ENCODE measurements around the gene SUDS3.

Gene SUDS3

GRCh38 chr12:118432812-118433545, 56.6 kb downstream of the SUDS3 start:
- Mint-ChIP-seq H3K27me3 (no peaks in the 10 kb centered on the region), H3K9me3 (peaks cover 6% of the 10 kb centered on the region), H3K36me3 (ENCODE audit: low read depth) (peaks cover 1% of the 10 kb centered on the region), H3K4me3 (no peak overlapping the region), H3K4me1 (no peaks in the 10 kb centered on the region), H3K27ac (no peak overlapping the region)
- DNase-seq (no peak), ATAC-seq (no peak)

DNA sequence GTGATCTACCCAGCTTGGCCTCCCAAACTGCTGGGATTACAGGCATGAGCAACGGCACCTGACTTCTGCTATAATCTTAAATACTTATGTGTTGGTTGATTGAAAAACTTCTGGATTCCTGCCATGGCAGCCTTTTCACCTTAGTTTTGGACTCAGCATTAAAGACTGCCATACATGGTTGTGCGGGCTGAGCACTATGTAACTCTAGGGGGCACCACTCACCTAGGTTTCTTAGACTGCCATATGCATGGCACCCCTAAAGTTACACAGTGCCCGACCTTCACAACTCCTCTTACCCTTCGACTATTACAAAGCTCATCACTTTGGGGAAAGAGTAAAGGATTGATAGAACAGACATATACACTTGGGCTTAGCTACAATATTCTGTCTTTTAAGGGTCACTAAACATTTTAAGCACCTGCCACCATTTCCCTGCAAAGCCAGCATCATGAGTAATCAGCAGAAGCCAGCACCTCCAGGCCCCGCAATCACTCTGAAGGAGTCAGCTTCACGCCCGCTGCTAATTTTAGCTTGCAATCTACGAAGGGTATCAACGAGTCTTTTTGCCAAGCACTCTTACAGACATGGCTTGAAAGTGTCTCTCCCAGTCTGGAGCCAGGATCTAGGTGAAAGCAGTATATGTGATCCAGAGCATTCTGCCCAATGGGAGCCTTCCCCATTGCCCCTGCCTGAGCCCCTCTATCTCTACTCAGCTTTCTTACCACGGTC, 59.8 kb downstream of the SUDS3 start:
- Mint-ChIP-seq H3K4me1 (no peaks in the 10 kb centered on the region), H3K36me3 (ENCODE audit: low read depth) (peaks cover 1% of the 10 kb centered on the region), H3K9me3 (peaks cover 6% of the 10 kb centered on the region), H3K4me3 (no peak overlapping the region), H3K27ac (no peak overlapping the region), H3K27me3 (peaks cover 6% of the 10 kb centered on the region)
- no peak for DNase-seq
- no peak for ATAC-seq

GRCh38 chr12:118436986-118437385, 60.6 kb downstream of the SUDS3 start:
- Mint-ChIP-seq H3K4me3 (no peak overlapping the region), H3K27me3 (peaks cover 12% of the 10 kb centered on the region), H3K9me3 (peaks cover 6% of the 10 kb centered on the region), H3K27ac (no peak overlapping the region), H3K4me1 (no peaks in the 10 kb centered on the region), H3K36me3 (ENCODE audit: low read depth) (peaks cover 1% of the 10 kb centered on the region)
- DNase-seq, result no peak
- ATAC-seq, result no peak

GRCh38 chr12:118439068-118439467, 62.7 kb downstream of the SUDS3 start:
- Mint-ChIP-seq H3K36me3 (ENCODE audit: low read depth) (no peaks in the 10 kb centered on the region), H3K4me1 (no peaks in the 10 kb centered on the region), H3K27me3 (peaks cover 20% of the 10 kb centered on the region), H3K27ac (no peak overlapping the region), H3K4me3 (no peak overlapping the region), H3K9me3 (no peaks in the 10 kb centered on the region)
- DNase-seq (no peak), ATAC-seq (no peak)

DNA sequence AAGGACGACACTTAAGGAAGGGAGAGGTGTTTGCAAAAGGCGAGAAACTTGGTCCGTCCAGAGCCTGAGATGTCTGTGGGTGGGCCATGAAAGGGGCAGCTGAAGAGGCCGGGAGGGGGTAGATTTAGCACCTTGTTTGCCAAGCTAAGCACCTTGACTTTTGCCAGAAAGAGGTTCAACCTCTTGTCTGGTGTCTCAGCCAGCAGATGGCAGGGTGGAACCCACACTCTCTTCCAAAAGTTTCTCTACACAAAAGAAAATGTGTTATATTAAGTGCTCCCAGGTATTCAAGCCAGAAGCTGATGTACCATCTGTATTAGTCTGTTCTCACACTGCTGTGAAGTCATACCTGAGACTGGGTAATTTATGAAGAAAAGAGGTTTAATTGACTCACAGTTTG, 69.9 kb downstream of the SUDS3 start:
- H3K4me1 Mint-ChIP-seq, result no peaks in the 10 kb centered on the region
- no peaks in the 10 kb centered on the region for H3K9me3 Mint-ChIP-seq
- DNase-seq, result no peak
- H3K4me3 Mint-ChIP-seq, result no peak overlapping the region
- no peak for ATAC-seq
- H3K27ac Mint-ChIP-seq, result no peak overlapping the region
- H3K36me3 Mint-ChIP-seq (ENCODE audit: low read depth), result no peaks in the 10 kb centered on the region
- peaks cover 17% of the 10 kb centered on the region for H3K27me3 Mint-ChIP-seq

- DNase-seq (no peak), ATAC-seq (no peak)
- no peaks in the 10 kb centered on the region for H3K36me3 Mint-ChIP-seq (ENCODE audit: low read depth)
- no peaks in the 10 kb centered on the region for H3K9me3 Mint-ChIP-seq
- H3K27me3 Mint-ChIP-seq, result peaks cover 10% of the 10 kb centered on the region
- H3K27ac Mint-ChIP-seq, result no peak overlapping the region
- H3K4me1 Mint-ChIP-seq, result no peaks in the 10 kb centered on the region
- no peak overlapping the region for H3K4me3 Mint-ChIP-seq
Observed at GRCh38 chr12:118447181-118447580, 70.8 kb downstream of the SUDS3 start.

GRCh38 chr12:118448341-118448740, 72.0 kb downstream of the SUDS3 start:
- ATAC-seq, result no peak
- Mint-ChIP-seq H3K9me3 (no peaks in the 10 kb centered on the region), H3K27ac (no peak overlapping the region), H3K36me3 (ENCODE audit: low read depth) (no peaks in the 10 kb centered on the region), H3K4me3 (no peak overlapping the region), H3K27me3 (peaks cover 7% of the 10 kb centered on the region), H3K4me1 (no peaks in the 10 kb centered on the region)
- DNase-seq, result no peak

- no peak overlapping the region for H3K27ac Mint-ChIP-seq
- H3K36me3 Mint-ChIP-seq (ENCODE audit: low read depth), result no peaks in the 10 kb centered on the region
- H3K27me3 Mint-ChIP-seq, result peaks cover 6% of the 10 kb centered on the region
- no peaks in the 10 kb centered on the region for H3K4me1 Mint-ChIP-seq
- H3K9me3 Mint-ChIP-seq, result peaks cover 4% of the 10 kb centered on the region
- DNase-seq (no peak), ATAC-seq (no peak)
- H3K4me3 Mint-ChIP-seq, result no peak overlapping the region
Observed at GRCh38 chr12:118455327-118455726, 79.0 kb downstream of the SUDS3 start.

- Mint-ChIP-seq H3K36me3 (ENCODE audit: low read depth) (no peaks in the 10 kb centered on the region), H3K4me1 (no peaks in the 10 kb centered on the region), H3K27ac (no peak overlapping the region), H3K27me3 (peaks cover 10% of the 10 kb centered on the region), H3K9me3 (peaks cover 4% of the 10 kb centered on the region), H3K4me3 (no peak overlapping the region)
- no peak for ATAC-seq
- DNase-seq, result no peak
Observed at GRCh38 chr12:118456741-118457140, 80.4 kb downstream of the SUDS3 start.

- H3K4me1 Mint-ChIP-seq, result no peaks in the 10 kb centered on the region
- H3K9me3 Mint-ChIP-seq, result peaks cover 4% of the 10 kb centered on the region
- DNase-seq (no peak), ATAC-seq (no peak)
- no peak overlapping the region for H3K27ac Mint-ChIP-seq
- H3K4me3 Mint-ChIP-seq, result no peak overlapping the region
- H3K36me3 Mint-ChIP-seq (ENCODE audit: low read depth), result no peaks in the 10 kb centered on the region
- H3K27me3 Mint-ChIP-seq, result peaks cover 12% of the 10 kb centered on the region
Observed at GRCh38 chr12:118459110-118459509, 82.8 kb downstream of the SUDS3 start.

- no peak for DNase-seq
- H3K4me1 Mint-ChIP-seq, result no peaks in the 10 kb centered on the region
- H3K27ac Mint-ChIP-seq, result no peak overlapping the region
- no peak overlapping the region for H3K4me3 Mint-ChIP-seq
- no peak for ATAC-seq
- no peaks in the 10 kb centered on the region for H3K36me3 Mint-ChIP-seq (ENCODE audit: low read depth)
- H3K27me3 Mint-ChIP-seq, result peaks cover 9% of the 10 kb centered on the region
- peaks cover 4% of the 10 kb centered on the region for H3K9me3 Mint-ChIP-seq
Observed at GRCh38 chr12:118463677-118464076, 87.3 kb downstream of the SUDS3 start.

GRCh38 chr12:118465706-118466105, 89.4 kb downstream of the SUDS3 start:
- Mint-ChIP-seq H3K36me3 (ENCODE audit: low read depth) (no peaks in the 10 kb centered on the region), H3K27ac (no peak overlapping the region), H3K27me3 (peaks cover 6% of the 10 kb centered on the region), H3K9me3 (no peaks in the 10 kb centered on the region), H3K4me1 (no peaks in the 10 kb centered on the region), H3K4me3 (no peak overlapping the region)
- DNase-seq (no peak), ATAC-seq (no peak)
